AG10803 (cell line): ENCODE measurements around the gene SAT2.
"Not testable (repeated sequence)": the region's sequence is repeated elsewhere in the genome, so short reads cannot be mapped to it uniquely, and the experiment has no call there.

ENCODE experiments used
- DNase-seq: peaks from one replicate; pipeline ENCODE4 v3.0.0; 2010; ENCODE audit warnings: low read depth
- H3K4me3 ChIP-seq: 2 replicates; pipeline ENCODE4 v1.5.1; 2011; ENCODE audit warnings: mild to moderate bottlenecking, low read length, control low read depth
- TF ChIP-seq, protein P1 (sequence below): conservative IDR thresholded peaks from 2 replicates; pipeline ENCODE4 v1.5.1; 2011; ENCODE audit warnings: mild to moderate bottlenecking, low read length, control low read depth, inconsistent platforms

SAT2 gene

DNA sequence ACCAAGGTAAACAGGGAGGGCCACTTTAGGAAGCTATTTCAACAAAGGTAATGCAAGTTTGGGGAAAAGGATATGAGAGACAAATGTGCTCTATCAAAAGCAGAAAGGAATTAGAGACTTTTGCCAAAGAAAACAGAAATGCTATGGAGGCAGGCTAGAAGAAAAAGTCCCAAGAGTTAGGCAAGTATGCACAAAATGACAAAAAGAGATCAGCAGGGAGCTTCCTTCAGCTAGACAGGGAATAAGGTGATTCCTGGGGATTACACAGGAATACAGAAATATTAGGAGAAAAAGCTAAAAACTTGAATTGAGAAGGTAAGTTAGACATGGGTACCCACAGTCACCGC is 15.4 kb downstream of the SAT2 start:
- no peak overlapping the region; the same call in 1 of the 2 replicates for H3K4me3 ChIP-seq
- TF ChIP-seq, protein P1, sequence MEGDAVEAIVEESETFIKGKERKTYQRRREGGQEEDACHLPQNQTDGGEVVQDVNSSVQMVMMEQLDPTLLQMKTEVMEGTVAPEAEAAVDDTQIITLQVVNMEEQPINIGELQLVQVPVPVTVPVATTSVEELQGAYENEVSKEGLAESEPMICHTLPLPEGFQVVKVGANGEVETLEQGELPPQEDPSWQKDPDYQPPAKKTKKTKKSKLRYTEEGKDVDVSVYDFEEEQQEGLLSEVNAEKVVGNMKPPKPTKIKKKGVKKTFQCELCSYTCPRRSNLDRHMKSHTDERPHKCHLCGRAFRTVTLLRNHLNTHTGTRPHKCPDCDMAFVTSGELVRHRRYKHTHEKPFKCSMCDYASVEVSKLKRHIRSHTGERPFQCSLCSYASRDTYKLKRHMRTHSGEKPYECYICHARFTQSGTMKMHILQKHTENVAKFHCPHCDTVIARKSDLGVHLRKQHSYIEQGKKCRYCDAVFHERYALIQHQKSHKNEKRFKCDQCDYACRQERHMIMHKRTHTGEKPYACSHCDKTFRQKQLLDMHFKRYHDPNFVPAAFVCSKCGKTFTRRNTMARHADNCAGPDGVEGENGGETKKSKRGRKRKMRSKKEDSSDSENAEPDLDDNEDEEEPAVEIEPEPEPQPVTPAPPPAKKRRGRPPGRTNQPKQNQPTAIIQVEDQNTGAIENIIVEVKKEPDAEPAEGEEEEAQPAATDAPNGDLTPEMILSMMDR, result no peak
- peak; percentile 13 for DNase-seq

DNA sequence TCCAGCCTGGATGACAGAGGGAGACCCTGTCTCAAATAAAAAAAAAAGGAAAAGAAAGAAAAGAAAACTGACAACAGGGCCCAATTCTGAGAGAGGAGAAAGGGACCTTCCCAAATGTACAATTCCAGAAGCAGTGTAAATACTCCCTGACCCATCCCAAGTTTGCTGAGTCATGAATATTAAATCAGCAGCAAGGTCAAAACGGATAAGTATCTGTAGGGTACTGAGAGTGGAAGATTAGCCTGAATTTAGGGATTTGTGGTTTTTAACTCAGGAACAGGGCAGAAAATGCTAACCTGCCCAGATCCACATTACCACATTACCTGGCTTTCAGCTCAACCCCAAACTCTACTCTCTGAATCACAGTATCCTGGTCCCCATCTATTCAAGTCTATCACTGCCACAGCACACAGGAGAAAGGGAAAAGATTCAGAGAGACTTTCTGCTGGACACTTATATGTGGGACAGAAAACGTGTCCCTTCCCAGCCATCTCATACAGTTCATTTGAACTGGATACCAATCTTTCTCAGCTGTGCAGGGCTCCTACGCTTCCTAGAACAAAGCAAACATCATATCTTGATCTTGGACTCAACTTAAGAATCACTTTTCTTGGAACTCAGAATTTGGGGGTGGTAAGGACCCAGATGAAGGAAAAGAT is 15.9 kb downstream of the SAT2 start:
- TF ChIP-seq, protein P1, result no peak
- H3K4me3 ChIP-seq, result peak overlapping the region; percentile 16
- no peak for DNase-seq

DNA sequence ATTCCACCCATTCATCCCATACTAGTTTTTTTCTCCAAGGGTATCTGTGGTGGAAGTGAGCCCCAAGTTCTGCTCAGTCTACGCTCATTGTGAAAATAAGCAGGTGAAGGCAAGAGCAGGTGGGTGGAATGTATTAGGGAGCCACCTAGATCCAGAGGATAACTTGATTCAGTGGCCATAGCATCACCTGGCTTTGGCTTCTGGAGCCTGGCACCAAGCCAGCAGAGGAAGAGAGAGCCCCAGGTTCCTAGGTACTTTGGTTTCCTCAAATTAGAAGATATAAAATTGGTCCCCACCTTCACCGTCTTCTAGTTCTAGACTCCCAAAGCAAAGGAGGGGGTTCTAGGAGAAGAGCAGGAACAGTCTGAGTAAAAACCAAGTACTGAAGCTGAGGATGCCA is 17.0 kb downstream of the SAT2 start:
- TF ChIP-seq, protein P1, result no peak
- no peak for DNase-seq
- no peak overlapping the region for H3K4me3 ChIP-seq

DNA sequence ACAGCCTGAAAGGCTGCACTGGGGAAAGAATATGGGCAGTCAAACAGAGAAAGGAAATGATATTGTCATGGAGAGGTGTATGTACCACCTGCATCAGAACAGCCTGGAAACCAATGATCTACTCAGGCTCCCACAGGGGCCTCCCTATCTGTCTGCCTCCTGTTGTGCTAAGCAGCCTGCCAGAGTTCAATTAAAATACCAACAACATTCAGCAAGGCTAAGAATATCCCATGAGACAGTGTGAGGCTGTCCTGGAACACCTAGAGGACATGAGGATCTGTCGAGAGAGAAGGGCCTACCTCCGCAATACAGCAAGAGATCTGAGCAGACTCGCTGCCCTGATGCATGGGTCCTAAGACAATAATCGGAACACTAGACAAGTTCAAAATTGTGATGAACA is 21.3 kb downstream of the SAT2 start:
- no peak for DNase-seq
- no peak overlapping the region for H3K4me3 ChIP-seq
- TF ChIP-seq, protein P1, result no peak

DNA sequence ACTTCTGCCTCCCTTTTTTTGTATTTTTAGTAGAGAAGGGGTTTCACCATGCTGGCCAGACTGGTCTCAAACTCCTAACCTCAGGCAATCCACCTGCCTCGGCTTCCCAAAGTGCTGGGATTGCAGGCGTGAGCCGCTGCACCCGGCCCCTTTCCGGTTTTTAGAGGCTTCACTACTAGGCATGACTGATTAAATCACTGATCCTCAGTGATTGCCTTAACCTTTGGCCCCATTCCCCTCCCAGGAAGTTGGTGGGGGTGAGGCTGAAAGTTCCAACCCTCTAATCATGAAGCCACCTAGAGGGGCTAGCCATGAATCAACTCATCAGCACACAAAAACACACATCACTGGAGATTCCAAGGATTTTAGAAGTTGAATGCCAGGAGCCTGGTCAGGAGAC is 30.1 kb downstream of the SAT2 start:
- H3K4me3 ChIP-seq, result not testable (repeated sequence)

DNA sequence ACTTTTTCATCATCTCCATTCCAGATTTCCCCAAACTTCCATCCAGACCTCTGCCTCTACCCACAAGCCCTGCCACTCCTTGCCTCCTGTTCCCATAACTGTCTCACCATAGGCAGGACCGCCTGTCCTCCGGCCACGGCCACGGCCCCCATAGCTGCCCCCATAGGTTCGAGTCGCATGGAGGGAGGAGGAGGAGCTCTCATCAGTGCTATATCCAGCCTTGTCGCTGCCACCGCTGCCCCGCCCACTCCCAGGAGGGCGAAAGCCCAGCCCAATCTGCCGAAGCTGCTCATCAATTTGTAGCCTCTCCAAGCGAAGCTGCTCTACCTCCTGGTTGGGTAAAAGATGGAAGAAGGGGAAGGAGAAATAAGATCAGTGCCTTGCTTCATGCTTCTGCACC is 34.3 kb downstream of the SAT2 start:
- no peak for DNase-seq
- no peak overlapping the region for H3K4me3 ChIP-seq
- TF ChIP-seq, protein P1, result no peak

More for the DNA sequence above, 30.1 kb downstream of the SAT2 start:
- DNase-seq, result not testable (repeated sequence)

DNA sequence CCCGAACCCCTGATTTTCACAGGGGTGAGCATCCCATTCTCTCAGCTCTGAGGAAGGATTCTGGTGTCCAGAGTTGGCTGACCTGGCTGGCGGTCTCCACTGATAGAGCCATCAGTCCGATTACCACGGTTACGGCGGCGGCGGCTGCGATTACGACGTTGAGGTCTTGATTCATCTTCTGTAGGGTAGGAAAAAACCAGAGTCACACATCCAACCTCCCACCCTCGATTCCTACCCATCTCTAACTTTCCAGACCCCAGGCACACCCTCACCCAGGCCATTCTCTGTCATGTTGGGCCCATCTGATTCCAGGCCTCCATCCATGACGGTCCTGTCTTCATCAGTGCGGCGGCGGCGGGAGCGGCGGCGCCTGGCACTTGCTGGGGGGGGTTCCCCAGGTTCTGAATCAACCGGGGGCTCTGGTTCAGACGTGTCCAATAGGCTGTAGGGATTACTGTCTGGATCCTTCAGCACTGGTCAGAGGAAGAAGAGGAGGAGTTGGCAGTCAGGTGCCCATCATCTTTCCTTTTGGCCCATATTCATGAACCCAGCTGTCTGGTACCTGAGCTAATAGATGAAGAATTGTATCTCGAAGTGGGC is 35.1 kb downstream of the SAT2 start:
- no peak for DNase-seq
- H3K4me3 ChIP-seq, result no peak overlapping the region
- TF ChIP-seq, protein P1, result no peak
